GM19328 (cell line): ENCODE data around the gene DIPK1B.

Experiments used
- ATAC-seq: cut with Tn5 transposase; IDR thresholded peaks from one replicate; pipeline ENCODE4 v1.9.1; 2021; ENCODE audit warnings: mild to moderate bottlenecking, moderate library complexity; ENCODE audit not compliant: unreplicated experiment

DIPK1B gene

DNA sequence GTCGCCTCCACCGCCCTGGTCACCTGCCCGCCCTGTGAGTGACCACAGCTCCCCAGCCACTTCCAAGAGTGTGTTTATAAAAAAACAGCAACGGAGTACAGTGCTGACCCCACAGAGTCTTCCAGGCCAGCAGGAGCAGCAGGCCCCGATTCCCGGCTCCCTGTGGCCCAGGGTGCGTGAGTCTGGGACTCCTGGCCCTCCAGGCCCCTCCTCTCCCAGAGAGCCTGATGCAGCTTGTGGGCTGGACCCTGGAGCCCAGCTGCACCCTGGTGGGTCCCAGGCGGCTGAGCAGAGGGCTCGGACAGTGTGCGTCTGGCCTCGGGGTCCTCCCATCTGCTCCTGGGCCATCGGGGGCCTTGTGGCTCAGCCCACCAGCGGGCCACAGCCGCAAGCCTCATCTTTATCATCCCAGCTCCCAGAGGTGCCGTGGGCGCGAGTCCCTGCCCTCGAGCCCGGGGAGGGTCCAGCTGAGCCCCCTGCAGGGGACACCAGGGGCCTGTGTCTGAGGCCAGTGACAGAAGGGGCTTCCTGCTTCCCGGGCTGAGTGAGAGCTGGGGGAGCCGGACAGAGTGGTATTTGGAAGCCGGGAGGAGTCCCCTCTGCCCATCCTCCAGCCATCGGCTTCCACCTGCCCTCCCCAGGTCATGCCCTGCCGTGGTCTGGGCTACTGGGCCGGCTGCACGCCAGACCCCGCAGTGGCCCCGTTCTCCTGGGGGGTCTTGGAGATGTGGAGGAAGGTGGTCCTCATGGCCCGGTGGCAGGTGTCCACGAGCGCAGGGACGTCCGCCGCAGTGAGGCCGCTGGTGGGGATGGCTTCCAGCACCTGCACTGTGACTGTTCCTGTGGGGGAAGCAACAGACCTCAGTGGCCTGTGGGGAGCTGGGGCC is 39.0 kb upstream of the DIPK1B start:
- ATAC-seq = no peak

DNA sequence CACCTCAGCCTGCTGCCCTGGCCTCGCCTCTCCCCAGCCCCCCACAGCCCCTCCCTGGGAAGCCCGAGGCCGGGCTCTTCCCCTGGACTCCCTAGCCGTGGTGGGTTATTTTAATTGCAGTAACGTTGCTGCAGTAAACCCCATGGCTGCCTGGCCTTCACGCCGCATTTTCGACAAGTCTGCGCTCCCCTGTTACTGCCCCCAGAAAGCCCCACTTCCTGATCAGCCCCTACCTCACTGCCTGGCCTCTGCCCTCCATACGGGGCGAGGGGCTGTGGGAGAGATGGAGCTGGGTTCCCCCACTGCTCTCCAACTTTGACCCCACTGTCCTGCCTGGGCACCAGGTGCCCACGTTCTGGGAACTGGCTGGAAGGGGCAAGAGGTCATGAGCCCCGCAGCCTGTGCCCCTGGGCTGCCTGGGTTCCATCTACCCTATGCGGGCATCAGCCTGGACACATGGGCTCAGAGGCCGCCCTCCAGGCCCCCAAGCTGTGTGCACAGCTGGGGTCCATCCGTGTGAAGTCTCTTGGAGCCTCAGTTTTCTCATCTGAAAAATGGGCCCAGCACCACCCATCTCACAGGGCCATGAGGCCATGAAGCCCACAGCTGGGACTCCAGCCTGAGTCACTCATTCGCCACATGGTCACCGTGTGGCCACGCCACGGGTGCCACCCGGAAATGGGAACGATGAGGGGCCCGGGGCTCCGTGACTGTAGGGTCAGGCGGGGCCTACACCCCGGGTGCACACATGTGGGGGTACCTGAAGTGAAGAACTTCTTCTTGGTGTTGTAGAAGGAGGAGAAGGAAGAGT is 38.2 kb upstream of the DIPK1B start:
- ATAC-seq = no peak

DNA sequence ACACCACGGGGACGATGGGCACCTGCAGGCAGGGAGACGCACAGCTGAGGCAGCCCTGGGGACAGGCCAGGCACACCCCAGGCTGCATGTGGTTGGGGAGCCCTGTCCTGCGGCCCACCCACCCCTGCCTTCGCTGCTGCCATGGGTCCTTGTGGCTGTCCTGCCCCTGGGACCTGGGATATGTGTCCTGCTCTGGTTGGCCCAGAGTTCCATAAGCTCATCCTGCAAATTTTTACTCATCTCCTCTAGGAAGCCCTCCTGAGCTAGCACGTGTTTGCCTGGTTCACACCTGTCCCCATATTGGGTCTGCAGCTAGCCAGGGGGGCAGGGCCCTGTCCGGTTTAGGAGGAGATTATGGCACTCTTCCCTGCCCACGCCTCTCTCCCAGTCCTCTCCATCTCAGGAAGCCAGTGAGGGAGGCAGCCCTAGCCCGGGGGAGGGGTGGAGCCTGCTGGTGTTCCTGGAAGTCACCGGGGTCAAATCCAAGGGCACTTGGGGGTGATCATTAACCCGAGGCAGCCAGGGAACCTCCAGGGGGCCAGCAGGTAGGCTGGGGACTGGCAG is 37.5 kb upstream of the DIPK1B start:
- no peak for ATAC-seq

DNA sequence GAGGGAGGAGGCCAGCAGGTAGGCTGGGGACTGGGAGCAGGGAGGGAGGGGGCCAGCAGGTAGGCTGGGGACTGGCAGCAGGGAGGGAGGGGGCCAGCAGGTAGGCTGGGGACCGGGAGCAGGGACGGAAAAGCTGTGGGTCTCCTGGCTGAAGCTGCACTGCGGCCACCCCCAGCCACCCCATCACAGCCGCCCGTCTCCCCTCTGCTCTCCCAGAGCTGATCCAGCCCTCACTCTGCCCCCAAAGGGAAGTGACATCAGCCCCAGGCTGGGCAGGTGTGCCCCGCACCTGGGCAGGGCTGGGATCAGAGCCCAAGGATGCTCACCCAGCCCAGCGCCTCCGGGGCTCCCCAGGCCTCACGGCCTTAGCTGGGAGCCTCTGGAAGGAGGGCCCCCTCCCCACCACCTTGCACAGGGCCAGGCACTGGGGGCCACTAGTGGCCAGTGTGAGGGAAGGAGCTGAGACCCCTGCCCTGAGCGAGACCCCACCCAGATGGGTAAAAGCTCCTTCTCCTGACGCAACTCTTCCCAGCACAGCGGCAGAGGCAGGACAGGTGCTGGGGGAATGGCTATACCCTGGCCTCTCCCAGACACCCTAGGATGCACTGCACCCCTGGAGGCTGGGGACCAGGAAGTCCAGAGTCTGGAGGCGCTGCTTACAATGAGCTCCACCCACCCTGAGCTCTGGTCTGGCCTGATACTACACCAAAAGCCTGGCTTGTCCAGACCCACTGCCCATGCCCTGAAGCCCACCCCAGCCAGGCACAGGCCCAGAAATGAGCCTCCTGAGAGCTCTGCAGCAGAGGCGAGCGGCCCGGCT is 36.7 kb upstream of the DIPK1B start:
- ATAC-seq = no peak

DNA sequence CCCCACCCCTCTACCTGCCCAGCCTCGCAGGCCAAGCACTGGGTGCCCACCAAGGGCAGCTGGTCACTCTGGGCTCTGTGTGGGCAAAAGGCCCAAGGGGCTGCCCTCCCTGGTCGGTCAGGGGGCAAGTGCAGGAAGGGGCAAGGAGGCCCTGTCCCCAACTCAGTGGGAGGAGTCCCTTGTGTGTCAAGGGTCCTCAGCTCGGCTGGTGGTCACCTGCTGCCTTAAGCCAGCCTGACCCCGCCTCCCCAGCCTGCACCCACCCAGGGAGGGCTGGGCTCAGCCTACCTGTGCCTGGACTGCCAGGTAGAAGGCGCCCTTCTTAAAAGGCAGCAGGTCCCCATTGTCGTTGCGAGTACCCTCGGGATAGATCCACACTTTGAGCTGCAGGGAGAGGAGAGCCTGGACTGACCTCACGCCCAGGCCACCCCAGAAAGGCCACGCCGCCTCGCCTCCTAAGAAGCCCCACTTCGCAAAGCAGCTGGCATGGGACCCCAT is 36.0 kb upstream of the DIPK1B start:
- no peak for ATAC-seq

DNA sequence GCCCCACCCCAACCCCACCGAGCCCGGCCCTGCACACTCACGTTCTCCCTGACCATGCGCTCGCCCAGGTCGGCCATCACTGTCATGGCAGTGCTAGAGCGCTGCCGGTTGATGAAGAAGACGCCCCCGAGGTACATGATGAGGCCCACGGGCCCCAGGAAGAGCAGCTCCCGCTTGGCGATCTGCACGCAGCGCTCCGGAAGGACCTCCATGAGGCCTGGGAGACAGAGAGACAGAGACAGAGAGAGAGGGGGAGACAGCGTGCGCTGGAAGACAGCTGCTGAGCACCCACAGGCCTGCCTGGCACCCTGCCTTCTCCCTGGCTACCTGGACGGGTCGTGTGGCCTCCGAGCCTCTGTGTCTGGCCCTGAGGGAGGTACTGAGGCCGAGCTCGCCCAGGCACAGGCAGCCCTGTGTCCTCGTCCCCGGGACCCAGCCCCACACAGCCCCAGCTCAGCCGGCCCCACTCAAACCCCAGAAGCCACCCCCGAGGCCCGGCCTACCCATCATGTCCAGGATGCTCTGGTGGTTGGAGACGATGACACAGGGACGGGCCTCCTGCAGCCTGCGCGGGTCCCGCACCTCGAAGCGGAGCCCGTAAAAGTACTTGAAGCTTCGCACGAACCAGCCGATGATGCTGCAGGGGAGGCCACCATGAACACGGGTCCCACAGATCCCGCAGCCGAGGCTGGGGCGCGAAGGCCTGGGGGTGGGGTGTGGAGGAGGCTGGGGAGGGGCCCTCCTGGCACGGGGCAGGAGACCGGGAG is 35.3 kb upstream of the DIPK1B start:
- no peak for ATAC-seq

DNA sequence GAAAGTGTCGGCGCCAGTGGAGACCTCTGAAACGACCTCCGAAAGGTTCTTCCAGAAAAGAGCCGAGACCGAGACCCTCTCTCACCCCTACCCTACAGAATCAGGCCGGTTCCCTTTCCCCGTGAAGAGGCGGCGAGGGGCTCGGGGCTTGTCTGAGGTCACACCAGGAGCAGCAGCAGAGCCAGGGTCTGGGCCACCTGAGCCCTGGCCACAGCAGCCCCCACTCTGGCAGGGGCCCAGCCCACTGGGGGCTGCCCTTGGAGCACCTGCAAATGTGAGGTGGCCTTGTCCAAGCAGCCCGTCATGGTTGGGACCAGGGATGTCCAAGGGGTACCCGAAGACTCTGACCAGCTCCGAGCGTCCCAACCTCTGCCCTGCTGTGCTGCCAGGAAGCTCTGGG is 34.3 kb upstream of the DIPK1B start:
- no peak for ATAC-seq

DNA sequence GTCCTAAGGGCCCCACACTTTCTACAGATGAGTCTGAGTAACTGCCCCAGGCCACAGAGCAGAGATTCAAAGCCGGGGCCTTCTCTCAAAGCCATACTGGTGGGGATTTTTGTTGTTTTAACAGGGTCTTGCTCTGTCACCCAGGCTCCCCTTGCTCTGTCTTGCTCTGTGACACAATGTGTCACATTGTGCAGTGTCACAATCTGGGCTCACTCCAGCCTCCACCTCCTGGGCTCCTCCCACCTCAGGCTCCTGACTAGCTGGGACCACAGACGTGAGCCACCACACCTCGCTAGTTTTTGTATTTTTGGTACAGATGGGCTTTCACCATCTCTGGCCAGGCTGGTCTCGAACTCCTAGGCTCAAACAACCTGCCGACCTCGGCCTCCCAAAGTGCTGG is 33.7 kb upstream of the DIPK1B start:
- no peak for ATAC-seq

DNA sequence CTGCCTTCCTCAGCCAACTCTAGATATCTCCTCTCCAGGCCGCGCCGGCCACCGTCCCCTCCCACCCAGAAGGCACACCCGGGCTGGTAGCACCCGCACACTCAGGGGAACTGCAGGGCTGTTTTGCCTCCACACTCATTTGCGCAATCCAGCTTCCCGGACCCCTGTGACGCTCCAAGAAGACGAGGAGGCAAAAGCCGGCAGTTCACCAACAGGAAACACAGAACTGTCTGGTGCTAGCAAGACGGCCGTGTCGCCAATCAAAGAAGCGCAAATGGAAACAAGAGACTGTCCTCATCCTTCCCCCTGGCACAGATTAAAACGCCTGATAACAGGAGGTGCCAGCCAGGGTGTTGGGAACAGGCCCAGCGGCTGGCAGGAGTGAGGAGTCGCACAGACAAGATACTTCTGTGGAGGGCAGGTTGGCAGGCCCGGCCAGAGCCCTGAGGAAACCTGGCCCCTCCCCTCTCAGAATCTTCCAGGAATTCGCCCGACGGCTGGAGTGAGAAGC is 32.9 kb upstream of the DIPK1B start:
- ATAC-seq = no peak

DNA sequence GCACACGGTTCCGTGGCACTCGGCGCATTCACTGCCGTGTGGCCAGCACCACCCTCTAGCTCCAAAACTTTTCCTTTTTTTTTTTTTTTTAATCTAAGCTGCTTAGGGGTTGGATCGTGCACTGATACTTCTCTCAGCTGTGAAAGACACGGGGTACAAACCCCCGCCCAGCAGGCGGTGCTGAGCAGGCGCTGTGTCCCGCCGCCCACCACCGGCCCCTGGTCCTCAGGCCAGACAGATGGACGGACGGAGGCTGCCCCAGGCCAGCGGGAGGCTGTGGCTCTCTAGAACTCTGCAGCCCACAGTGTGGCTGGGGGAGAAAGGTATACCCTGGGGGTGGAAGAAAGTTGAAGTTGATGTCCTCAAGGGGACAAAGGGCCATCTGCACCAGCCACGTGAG is 31.3 kb upstream of the DIPK1B start:
- no peak for ATAC-seq

DNA sequence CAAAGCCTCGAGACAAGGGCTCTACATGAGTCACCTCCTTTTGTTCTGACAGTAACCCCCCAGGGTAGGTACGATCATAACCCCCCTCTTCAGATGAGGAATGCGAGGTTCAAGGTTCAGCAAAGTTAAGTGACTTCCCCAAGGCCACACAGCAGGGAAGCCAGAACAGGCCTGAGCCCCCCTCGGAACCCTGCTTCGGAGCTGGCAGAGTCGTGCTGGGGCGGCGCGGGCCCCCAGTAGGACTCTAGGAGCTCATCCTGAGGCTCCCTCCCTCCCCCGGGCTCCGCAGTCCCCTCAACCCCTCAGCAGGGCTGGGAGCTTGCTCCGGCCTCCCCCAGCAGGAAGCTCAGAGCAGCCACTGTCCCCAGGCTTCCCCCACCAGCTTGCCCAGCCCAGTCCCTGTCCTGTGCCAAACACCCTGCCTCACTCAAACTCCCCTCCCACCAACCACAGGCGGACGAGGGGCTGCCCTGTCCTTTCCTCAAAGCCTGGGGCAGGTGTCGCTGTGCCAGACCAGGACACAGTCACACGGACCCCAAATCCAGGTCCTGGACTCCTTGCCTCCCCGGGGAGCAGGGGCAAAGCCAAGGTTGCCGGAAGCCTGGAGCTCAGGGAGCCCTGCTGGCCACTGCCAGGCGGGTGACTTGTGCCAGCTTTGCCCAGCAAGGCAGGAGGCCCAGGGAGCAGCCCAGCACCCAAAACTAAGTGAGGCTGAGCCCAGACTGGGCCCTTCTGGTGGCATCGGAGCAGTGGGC is 30.2 kb upstream of the DIPK1B start:
- ATAC-seq = no peak

DNA sequence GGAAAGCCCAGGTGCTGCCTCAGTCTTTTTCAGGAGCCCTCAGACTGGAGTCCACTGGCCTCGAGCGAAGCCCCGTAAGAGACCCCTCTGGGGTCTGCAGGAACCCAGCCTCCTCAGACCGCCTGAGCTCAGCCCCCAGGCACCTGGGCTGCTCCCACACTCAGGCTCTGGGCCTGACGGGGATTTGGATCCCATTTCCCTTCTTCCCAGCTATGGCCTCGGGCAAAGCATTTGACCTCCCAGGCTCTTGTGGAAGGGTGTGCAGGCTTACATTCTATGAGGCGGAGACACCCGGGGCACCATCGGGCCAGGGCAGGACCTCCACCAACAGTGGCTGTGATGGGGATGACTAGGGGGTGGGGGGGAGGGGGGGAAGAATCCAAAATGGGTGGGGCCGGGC is 29.7 kb upstream of the DIPK1B start:
- no peak for ATAC-seq

DNA sequence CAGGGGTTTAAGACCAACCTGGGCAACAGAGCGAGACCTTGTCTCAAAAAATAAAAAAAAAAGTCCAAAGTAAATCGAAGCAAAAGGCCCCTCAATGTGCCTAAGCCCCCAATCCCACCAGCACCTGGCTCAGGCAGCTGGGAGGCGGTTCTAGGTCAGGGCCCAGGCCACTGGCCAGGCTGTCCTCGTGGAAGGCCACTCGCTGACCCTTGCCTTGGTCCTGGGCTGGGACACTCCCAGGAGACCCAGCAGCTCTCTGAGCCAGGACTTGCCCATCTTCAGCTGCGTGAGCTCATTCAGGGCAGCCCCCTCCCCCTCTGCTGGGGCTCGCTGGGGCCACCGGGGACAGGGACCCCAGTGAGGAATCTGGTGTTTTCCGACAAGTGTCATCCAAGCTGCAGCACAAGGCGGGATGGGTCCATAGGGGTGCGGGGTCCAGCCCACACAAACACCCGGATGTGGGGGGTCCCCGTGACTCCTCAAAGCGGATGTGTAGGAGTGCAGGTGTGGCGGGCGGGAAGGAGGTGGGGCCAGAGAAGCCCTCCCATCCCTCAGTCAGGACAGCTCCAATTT is 29.1 kb upstream of the DIPK1B start:
- no peak for ATAC-seq

DNA sequence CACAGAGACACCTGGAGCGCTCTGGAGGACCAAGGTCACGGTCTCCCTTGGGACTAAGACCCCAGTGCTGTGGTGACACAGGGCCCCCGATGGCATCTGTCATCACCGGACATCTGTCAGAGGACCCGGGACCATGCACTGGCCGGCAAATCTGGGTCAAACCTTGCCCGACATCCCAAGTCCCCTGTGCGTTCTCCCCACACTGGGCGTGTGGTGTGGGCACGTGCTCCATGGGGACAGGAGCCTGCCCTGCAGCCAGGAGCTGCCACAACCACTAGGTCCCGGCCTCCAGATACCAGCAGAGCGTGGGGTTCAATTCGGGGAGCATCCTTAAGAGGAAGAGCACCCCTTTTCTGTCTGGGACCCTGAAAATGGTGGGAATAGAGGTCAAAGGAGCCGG is 28.6 kb upstream of the DIPK1B start:
- ATAC-seq = no peak

DNA sequence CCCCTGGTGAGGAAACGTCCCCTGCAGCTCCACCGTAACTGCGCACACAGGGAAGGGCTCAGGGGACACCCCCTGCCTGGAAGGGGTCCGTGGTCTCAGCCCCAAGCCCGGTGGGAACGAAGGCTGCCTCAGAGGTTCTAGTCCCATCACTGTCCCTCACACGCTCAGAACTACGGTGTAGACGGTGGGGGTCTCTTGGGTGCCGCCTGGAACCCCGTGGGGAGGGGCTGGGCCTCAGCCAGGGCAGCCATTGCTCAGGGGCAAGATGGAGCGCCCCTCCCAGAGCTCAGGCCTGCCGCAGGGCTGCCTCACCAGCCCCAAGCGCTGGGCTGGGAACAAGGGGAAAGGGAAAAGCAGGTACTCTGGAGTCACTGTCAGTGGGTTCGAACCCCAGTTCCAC is 28.0 kb upstream of the DIPK1B start:
- no peak for ATAC-seq

DNA sequence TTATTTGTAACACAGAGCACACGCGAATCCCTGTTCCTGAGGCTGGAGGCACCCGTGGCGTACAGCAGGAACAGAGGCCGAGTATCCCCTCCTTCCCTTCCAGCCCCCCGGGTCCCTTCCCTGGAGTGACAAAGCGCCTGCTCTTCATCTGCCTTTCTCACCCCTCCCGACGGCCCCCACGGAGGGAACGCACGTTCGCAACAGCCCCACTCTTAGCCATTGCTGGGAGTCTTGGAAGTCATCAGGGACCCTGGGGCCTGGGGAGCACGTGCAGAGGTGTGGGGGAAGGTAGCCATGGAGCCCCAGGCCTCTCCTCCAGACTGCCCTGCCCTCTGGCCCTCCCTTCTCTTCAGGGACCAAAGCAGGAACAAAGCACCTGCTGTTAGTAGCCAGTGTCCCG is 27.6 kb upstream of the DIPK1B start:
- no peak for ATAC-seq

DNA sequence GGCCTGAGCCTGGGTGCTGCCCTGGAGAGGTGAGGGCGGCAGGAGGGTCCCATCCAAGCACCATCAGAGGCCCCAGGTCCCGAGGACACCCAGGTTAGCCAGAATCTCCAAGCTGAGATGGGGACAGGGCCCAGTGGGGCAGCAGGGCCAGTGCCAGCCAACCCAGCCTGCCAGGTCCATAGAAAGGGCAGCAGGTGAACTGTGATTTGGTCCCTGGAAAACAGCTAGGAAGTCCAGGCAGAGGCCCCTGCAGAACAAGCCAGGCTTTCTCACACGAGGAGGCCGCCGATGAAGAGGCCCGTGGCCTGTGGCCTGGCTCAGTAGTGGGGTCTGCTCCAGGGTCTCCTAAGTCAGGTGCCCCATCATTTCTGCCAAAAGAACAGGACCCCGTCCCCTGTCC is 27.2 kb upstream of the DIPK1B start:
- no peak for ATAC-seq

DNA sequence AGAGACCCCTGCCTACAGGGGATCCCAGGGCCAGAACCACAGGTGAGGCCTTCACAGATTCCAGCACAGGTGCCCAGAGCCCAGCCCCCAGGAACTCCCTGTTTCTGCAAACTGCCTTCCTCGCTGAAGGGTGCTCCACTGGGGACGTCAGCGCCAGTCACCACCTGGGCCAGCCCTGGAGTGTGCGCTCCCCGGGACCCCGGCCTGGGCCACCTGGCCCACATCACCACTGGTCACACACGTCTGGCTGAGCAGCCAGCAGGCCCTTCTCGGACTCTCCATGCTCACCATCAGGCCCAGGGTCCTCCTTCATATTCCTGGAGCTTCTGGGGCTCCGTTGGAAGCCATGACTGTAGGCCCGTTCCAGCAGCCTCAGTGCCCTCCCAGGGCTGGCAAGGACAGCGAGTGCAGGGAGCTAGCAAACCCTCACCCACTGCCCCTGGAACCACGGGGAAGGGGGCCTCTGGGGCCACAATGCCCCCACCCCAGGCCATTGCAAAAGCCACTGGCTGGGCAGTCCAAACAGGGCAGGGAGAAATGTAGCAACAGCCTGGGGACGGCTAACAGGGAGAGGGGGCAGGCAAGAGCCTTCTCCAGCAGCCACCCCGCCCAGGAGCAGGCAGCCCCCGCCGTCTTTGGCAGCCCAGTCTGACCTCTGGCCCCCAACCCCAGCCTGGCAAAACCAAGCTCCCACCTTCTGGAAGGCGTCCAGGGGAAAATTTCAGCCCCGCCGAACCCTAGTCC is 26.4 kb upstream of the DIPK1B start:
- ATAC-seq = no peak
